ENCODE measurements around the gene MSI2. TPM values are rescaled to one million over a fixed set of nuclear protein-coding genes. Genes with fewer than 3 reads are reported as not detected.

Gene MSI2
- total RNA-seq, 4 donors from 2014 or later, result 60.7 to 101 (median 70.9) TPM

GRCh38 chr17:57451191-57451590 is 194.9 kb downstream of the MSI2 start:
- TF ChIP-seq CTCF (IDR thresholded peaks at IDR 0.05), result no peak
- TF ChIP-seq POLR2A (IDR thresholded peaks at IDR 0.05), result no peak
- no peaks in the 10 kb centered on the region for H3K9me3 ChIP-seq
- H3K36me3 ChIP-seq, result no peaks in the 10 kb centered on the region
- peaks cover 14 to 22% of the 10 kb centered on the region in 2 donors for H3K4me1 ChIP-seq
- DNase-seq, result no peak
- no peak overlapping the region for H3K4me3 ChIP-seq (replicated peaks in 1 of 3)
- no peaks in the 10 kb centered on the region for H3K27me3 ChIP-seq
- intact Hi-C loops (cut with DNase I), result no loop called here
- no peak overlapping the region for H3K27ac ChIP-seq
- WGBS, 2 donors, result 95 to 98% methylated on average over 7 to 8 of the region's 8 CpGs

- intact Hi-C loops (cut with DNase I), result no loop called here
- WGBS, 2 donors, result 80 to 85% methylated on average over 7 of the region's 7 CpGs
- Histone ChIP-seq H3K27ac (no peak overlapping the region), H3K4me3 (replicated peaks in 1 of 3) (no peak overlapping the region), H3K4me1 (peaks cover 14 to 26% of the 10 kb centered on the region in 2 donors), H3K27me3 (no peaks in the 10 kb centered on the region), H3K9me3 (no peaks in the 10 kb centered on the region), H3K36me3 (no peaks in the 10 kb centered on the region)
- TF ChIP-seq CTCF (IDR thresholded peaks at IDR 0.05) (no peak), POLR2A (IDR thresholded peaks at IDR 0.05) (no peak)
- no peak for DNase-seq
Measured at GRCh38 chr17:57451643-57452042, 195.3 kb downstream of the MSI2 start.

- H3K4me3 ChIP-seq (replicated peaks in 1 of 3), result no peak overlapping the region
- no peaks in the 10 kb centered on the region for H3K9me3 ChIP-seq
- intact Hi-C loops (cut with DNase I), result no loop called here
- 77 to 89% methylated on average over 7 of the region's 7 CpGs for WGBS, 2 donors
- H3K36me3 ChIP-seq, result no peaks in the 10 kb centered on the region
- H3K27me3 ChIP-seq, result no peaks in the 10 kb centered on the region
- peak; percentile 61 for DNase-seq
- H3K4me1 ChIP-seq, result peaks cover 14 to 32% of the 10 kb centered on the region in 2 donors
- no peak overlapping the region for H3K27ac ChIP-seq
- TF ChIP-seq CTCF (IDR thresholded peaks at IDR 0.05) (no peak), POLR2A (IDR thresholded peaks at IDR 0.05) (no peak)
Measured at GRCh38 chr17:57453841-57454425, 197.6 kb downstream of the MSI2 start.

GRCh38 chr17:57454729-57455062 is 198.4 kb downstream of the MSI2 start:
- no peaks in the 10 kb centered on the region for H3K9me3 ChIP-seq
- peak overlapping the region in 2 of 3 donors; percentile 52 to 54 for H3K27ac ChIP-seq
- H3K36me3 ChIP-seq, result no peaks in the 10 kb centered on the region
- intact Hi-C loops (cut with DNase I), result no loop called here
- DNase-seq, result no peak
- no peak for TF ChIP-seq CTCF (IDR thresholded peaks at IDR 0.05)
- TF ChIP-seq POLR2A (IDR thresholded peaks at IDR 0.05), result no peak
- H3K27me3 ChIP-seq, result no peaks in the 10 kb centered on the region
- H3K4me1 ChIP-seq, result peaks cover 14 to 36% of the 10 kb centered on the region in 2 donors
- no peak overlapping the region for H3K4me3 ChIP-seq (replicated peaks in 1 of 3)
- WGBS, 2 donors, result 93% methylated on average over 5 of the region's 5 CpGs

- TF ChIP-seq POLR2A (IDR thresholded peaks at IDR 0.05) (no peak), CTCF (IDR thresholded peaks at IDR 0.05) (no peak)
- Histone ChIP-seq H3K27ac (peak overlapping the region in 2 of 3 donors; percentile 52 to 54), H3K9me3 (no peaks in the 10 kb centered on the region), H3K27me3 (no peaks in the 10 kb centered on the region), H3K36me3 (no peaks in the 10 kb centered on the region), H3K4me3 (replicated peaks in 1 of 3) (no peak overlapping the region), H3K4me1 (peaks cover 14 to 36% of the 10 kb centered on the region in 2 donors)
- 36 to 40% methylated on average over 25 of the region's 25 CpGs for WGBS, 2 donors
- DNase-seq, result peak; percentile 72 to 77
- intact Hi-C loops (cut with DNase I), result no loop called here
Measured at GRCh38 chr17:57455063-57455914, 199.0 kb downstream of the MSI2 start.

Data from thyroid gland (tissue), 4 donors.